ENCODE results near the gene ATP10A.

- TF ChIP-seq TAF1 (IDR thresholded peaks at IDR 0.05; ENCODE audit: low read depth, low read length) (no peak), POLR2AphosphoS5 (IDR thresholded peaks at IDR 0.05; ENCODE audit: low read depth, low read length) (no peak), POLR2A (IDR thresholded peaks at IDR 0.05; ENCODE audit: low read depth, low read length) (no peak), POU2F2 (IDR thresholded peaks at IDR 0.05; ENCODE audit: low read depth, low read length) (no peak), SPI1 (IDR thresholded peaks at IDR 0.05; ENCODE audit: low read depth, low read length) (no peak)
These were observed 67.4 kb downstream of the ATP10A start for GRCh38 chr15:25795712-25796111.
